Loucy (cell line): Measurements from ENCODE around the gene PXN.

ENCODE experiments used
- H2AFZ ChIP-seq: fragments of 200-600 bp; sonication (generic); 2 replicates; pipeline ENCODE4 v1.6.0; 2016; ENCODE audit warnings: antibody characterized with exemption, mild to moderate bottlenecking, low read length, moderate library complexity
- H3F3A ChIP-seq: fragments of 200-600 bp; 2 replicates; pipeline ENCODE4 v1.6.0; 2016; ENCODE audit warnings: antibody characterized with exemption, low read depth, mild to moderate bottlenecking
- H3K27me3 ChIP-seq: fragments of 200-600 bp; sonication (generic); 2 replicates; pipeline ENCODE4 v1.6.1; 2014; ENCODE audit warnings: low read length, mild to moderate bottlenecking; ENCODE audit not compliant: insufficient read depth, poor library complexity, severe bottlenecking
- H3K36me3 ChIP-seq: fragments of 200-600 bp; sonication (generic); 2 replicates; pipeline ENCODE4 v1.6.1; 2016; ENCODE audit warnings: low read length; ENCODE audit not compliant: insufficient read depth
- H3K4me1 ChIP-seq: fragments of 200-600 bp; sonication (generic); 2 replicates; pipeline ENCODE4 v1.5.1; 2014; ENCODE audit warnings: low read length, mild to moderate bottlenecking; ENCODE audit not compliant: insufficient read depth, poor library complexity, severe bottlenecking
- H3K4me2 ChIP-seq: fragments of 200-600 bp; sonication (generic); 2 replicates; pipeline ENCODE4 v1.6.0; 2014; ENCODE audit warnings: antibody characterized with exemption, low read length, low read depth, mild to moderate bottlenecking; ENCODE audit not compliant: poor library complexity, severe bottlenecking
- H3K4me3 ChIP-seq: fragments of 200-600 bp; sonication (generic); 2 replicates; pipeline ENCODE4 v1.5.1; 2014; ENCODE audit warnings: low read length, mild to moderate bottlenecking, mixed read lengths; ENCODE audit not compliant: poor library complexity, severe bottlenecking
- H3K79me2 ChIP-seq: fragments of 200-600 bp; sonication (generic); 2 replicates; pipeline ENCODE4 v1.6.1; 2014; ENCODE audit warnings: low read length; ENCODE audit not compliant: insufficient read depth
- H3K9ac ChIP-seq: fragments of 200-600 bp; sonication (generic); 2 replicates; pipeline ENCODE4 v1.6.0; 2014; ENCODE audit warnings: mild to moderate bottlenecking, low read depth, low read length, moderate library complexity; ENCODE audit not compliant: poor library complexity, severe bottlenecking
- H3K9me2 ChIP-seq: fragments of 200-600 bp; sonication (generic); replicated peaks from 2 replicates; pipeline ENCODE4 v1.6.1; 2016; ENCODE audit warnings: low read depth, low read length, mixed read lengths
- H3K9me3 ChIP-seq: fragments of 200-600 bp; sonication (generic); 2 replicates; pipeline ENCODE4 v1.6.1; 2014; ENCODE audit warnings: mild to moderate bottlenecking, antibody characterized with exemption, low read length, low read depth; ENCODE audit not compliant: insufficient read depth
- H4K20me1 ChIP-seq: fragments of 200-600 bp; sonication (generic); 2 replicates; pipeline ENCODE4 v1.6.0; 2014; ENCODE audit warnings: antibody characterized with exemption, low read length, mild to moderate bottlenecking; ENCODE audit not compliant: insufficient read depth, poor library complexity, severe bottlenecking
- CTCF ChIP-seq: fragments of 200-600 bp; sonication (generic); conservative IDR thresholded peaks from 2 replicates; pipeline ENCODE4 v1.5.1; 2014; ENCODE audit warnings: mild to moderate bottlenecking, antibody characterized with exemption, low read length
- EZH2phosphoT487 ChIP-seq: fragments of 200-600 bp; IDR thresholded peaks from 2 replicates; pipeline ENCODE4 v1.6.1; 2018; ENCODE audit warnings: antibody characterized with exemption, mild to moderate bottlenecking, moderate library complexity, borderline replicate concordance

The PXN gene

DNA sequence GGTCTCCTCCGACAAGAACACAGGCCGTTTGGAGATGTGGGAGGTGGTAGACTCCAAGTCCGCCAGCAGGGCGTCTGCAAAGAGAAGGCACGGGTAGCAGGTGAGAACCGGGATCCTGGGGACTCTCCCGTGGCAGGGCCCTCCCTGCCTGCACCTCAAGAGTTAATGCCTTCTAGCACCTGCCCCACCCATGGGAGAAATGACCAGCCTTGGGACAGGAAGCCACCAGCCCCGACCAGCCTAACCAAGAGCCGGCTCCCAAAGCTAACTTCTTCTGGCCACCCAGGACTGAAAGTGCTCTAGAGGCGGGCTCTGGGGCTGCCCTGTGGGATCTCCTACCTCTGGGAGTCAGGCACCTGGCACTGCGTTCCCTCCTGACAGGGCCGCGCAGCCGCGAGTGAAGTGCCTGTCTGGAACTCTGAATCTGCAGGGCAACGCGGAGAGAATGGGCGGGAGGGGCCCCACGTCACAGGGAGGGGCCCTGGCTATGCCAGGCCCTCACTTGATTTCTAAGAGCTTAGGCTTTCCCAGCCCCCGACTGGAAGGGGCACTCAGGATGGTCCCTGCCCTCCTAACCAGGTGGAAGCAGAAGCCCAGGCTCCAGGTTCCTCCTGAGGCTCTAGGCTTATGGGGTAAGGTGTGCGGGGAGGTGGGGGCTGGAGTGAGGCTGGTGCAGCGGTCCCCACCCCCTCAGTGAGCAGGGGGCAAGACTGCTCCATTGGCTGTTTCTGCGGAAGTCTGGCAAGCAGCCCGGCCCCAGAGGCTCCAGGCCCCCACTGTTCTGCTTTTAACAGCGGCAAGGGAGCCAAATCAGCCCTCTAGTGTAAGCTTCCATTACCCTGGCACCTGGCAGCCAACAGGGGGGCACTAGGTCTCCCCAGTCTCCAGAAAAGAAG is 41.0 kb downstream of the PXN start:
- Histone ChIP-seq H3K36me3 (no peaks in the 10 kb centered on the region), H3K79me2 (no peaks in the 10 kb centered on the region), H3K9me2 (no peaks in the 10 kb centered on the region), H4K20me1 (no peaks in the 10 kb centered on the region), H3K4me3 (no peak overlapping the region), H2AFZ (no peak overlapping the region), H3K9me3 (no peaks in the 10 kb centered on the region), H3F3A (no peaks in the 10 kb centered on the region), H3K9ac (no peak overlapping the region), H3K27me3 (no peaks in the 10 kb centered on the region), H3K4me2 (no peak overlapping the region), H3K4me1 (peaks cover 16% of the 10 kb centered on the region)
- no peak for TF ChIP-seq EZH2phosphoT487
- TF ChIP-seq CTCF, result no peak

GRCh38 chr12:120223458-120224303 is 41.8 kb downstream of the PXN start:
- Histone ChIP-seq H3K9me2 (no peaks in the 10 kb centered on the region), H4K20me1 (no peaks in the 10 kb centered on the region), H3K4me1 (peaks cover 7% of the 10 kb centered on the region), H3K9ac (no peak overlapping the region), H3K36me3 (no peaks in the 10 kb centered on the region), H3K9me3 (no peaks in the 10 kb centered on the region), H3K4me3 (no peak overlapping the region), H3K4me2 (no peak overlapping the region), H3K27me3 (no peaks in the 10 kb centered on the region), H3K79me2 (no peaks in the 10 kb centered on the region), H2AFZ (no peak overlapping the region), H3F3A (no peaks in the 10 kb centered on the region)
- no peak for TF ChIP-seq EZH2phosphoT487
- no peak for TF ChIP-seq CTCF

- Histone ChIP-seq H3F3A (no peaks in the 10 kb centered on the region), H2AFZ (no peak overlapping the region), H3K9ac (no peak overlapping the region), H3K9me2 (no peaks in the 10 kb centered on the region), H3K79me2 (no peaks in the 10 kb centered on the region), H3K9me3 (no peaks in the 10 kb centered on the region), H3K4me3 (no peak overlapping the region), H3K27me3 (no peaks in the 10 kb centered on the region), H4K20me1 (no peaks in the 10 kb centered on the region), H3K36me3 (no peaks in the 10 kb centered on the region), H3K4me2 (no peak overlapping the region), H3K4me1 (no peaks in the 10 kb centered on the region)
- TF ChIP-seq EZH2phosphoT487 (no peak), CTCF (no peak)
These were observed 43.2 kb downstream of the PXN start for GRCh38 chr12:120222288-120222832.
